Measurements from ENCODE around the gene FBXL17. TPM values are rescaled to one million over a fixed set of nuclear protein-coding genes. Genes with fewer than 3 reads are reported as not detected.

FBXL17 gene
- total and polyA plus RNA-seq, 2 of the 13 experiments (the other 11 are each of a cell fraction or from before 2014, with no cell fraction given), result 3.0 to 7.9 TPM

- ChIA-PET POLR2A (no interaction called here), CTCF (ENCODE audit: low intra/inter-chr PET ratio, low total read pairs) (no interaction called here)
- no peaks in the 10 kb centered on the region for H3K79me2 ChIP-seq (ENCODE audit: insufficient read depth, low read length)
- WGBS (ENCODE audit: low lambda C conversion rate), result 55% methylated on average over 2 of the region's 2 CpGs
- no peak overlapping the region for H3K4me2 ChIP-seq (ENCODE audit: low read depth, low read length)
- no peak overlapping the region for H3K4me3 ChIP-seq (replicated peaks in 1 of 3; ENCODE audit: insufficient read depth in 1 of 3, low read depth in 2 of 3, low read length in 3 of 3)
- no peaks in the 10 kb centered on the region for H3K4me1 ChIP-seq (ENCODE audit: insufficient read depth, low read length)
- intact Hi-C loops (cut with micrococcal nuclease; ENCODE audit: unreplicated experiment) (no loop called here), in situ Hi-C loops (cut with HindIII; ENCODE audit: extremely low pct_ligation_motif_present, low pct_unique_long_range_greater_than_20kb) (no loop called here)
- no peaks in the 10 kb centered on the region for H3K36me3 ChIP-seq (replicated peaks in 1 of 2; ENCODE audit: control insufficient read depth in 1 of 2, insufficient read depth in 2 of 2, low read length in 2 of 2)
- no peaks in the 10 kb centered on the region for H3K27me3 ChIP-seq (ENCODE audit: control insufficient read depth in 1 of 2, insufficient read depth in 2 of 2, low read length in 2 of 2)
- H2AFZ ChIP-seq (ENCODE audit: low read length), result no peak overlapping the region
- no peak overlapping the region for H3K27ac ChIP-seq (ENCODE audit: extremely low read length, insufficient read depth, low read length)
- no peak; the same call in 2 of the 3 replicates for ATAC-seq
- no peak for FAIRE-seq
- no peak for DNase-seq (ENCODE audit: low spot score)
- TF ChIP-seq ETS1 (CRISPR knock-in tag; IDR thresholded peaks at IDR 0.05) (no peak), ZNF354B (CRISPR knock-in tag; IDR thresholded peaks at IDR 0.05) (no peak), ZNF75D (CRISPR knock-in tag; IDR thresholded peaks at IDR 0.05; ENCODE audit: borderline replicate concordance) (no peak), NRL (CRISPR knock-in tag; IDR thresholded peaks at IDR 0.05; ENCODE audit: borderline replicate concordance) (no peak), ARHGAP35 (CRISPR knock-in tag; IDR thresholded peaks at IDR 0.05; ENCODE audit: borderline replicate concordance) (no peak), GTF3A (CRISPR knock-in tag; conservative IDR thresholded peaks at IDR 0.05) (no peak), ZC3H4 (CRISPR knock-in tag; IDR thresholded peaks at IDR 0.05; ENCODE audit: borderline replicate concordance) (no peak), ZUFSP (CRISPR knock-in tag; IDR thresholded peaks at IDR 0.05; ENCODE audit: borderline replicate concordance) (no peak), ATF7-NPFF (CRISPR knock-in tag; IDR thresholded peaks at IDR 0.05; ENCODE audit: low read depth) (no peak), ZSCAN12 (CRISPR knock-in tag; IDR thresholded peaks at IDR 0.05) (no peak), HMG20B (CRISPR knock-in tag; conservative IDR thresholded peaks at IDR 0.05) (no peak), NR0B2 (CRISPR knock-in tag; IDR thresholded peaks at IDR 0.05) (no peak), ZNF441 (CRISPR knock-in tag; IDR thresholded peaks at IDR 0.05; ENCODE audit: borderline replicate concordance) (no peak), RBM39 (IDR thresholded peaks at IDR 0.05; ENCODE audit: low read depth, low read length, poor library complexity, severe bottlenecking) (no peak), GTF2F1 (IDR thresholded peaks at IDR 0.05; ENCODE audit: low read length) (no peak), HIC2 (CRISPR knock-in tag; IDR thresholded peaks at IDR 0.05; ENCODE audit: low read depth) (no peak), ZNF7 (CRISPR knock-in tag; IDR thresholded peaks at IDR 0.05) (no peak), HOXD1 (CRISPR knock-in tag; IDR thresholded peaks at IDR 0.05) (no peak), MZF1 (CRISPR knock-in tag; IDR thresholded peaks at IDR 0.05; ENCODE audit: borderline replicate concordance) (no peak)
- no peaks in the 10 kb centered on the region for H3K9me3 ChIP-seq (ENCODE audit: low read length)
- no peaks in the 10 kb centered on the region for H4K20me1 ChIP-seq (ENCODE audit: insufficient read depth, low read length)
- no TSS peak for BruUV-seq (replicated peaks)
- no peak overlapping the region for H3K9ac ChIP-seq (ENCODE audit: insufficient read depth, low read depth, low read length)
Measured at GRCh38 chr5:108111736-108112135, 270.2 kb downstream of the FBXL17 start.
